Measurements from ENCODE around the gene WDFY4.

The WDFY4 gene

DNA sequence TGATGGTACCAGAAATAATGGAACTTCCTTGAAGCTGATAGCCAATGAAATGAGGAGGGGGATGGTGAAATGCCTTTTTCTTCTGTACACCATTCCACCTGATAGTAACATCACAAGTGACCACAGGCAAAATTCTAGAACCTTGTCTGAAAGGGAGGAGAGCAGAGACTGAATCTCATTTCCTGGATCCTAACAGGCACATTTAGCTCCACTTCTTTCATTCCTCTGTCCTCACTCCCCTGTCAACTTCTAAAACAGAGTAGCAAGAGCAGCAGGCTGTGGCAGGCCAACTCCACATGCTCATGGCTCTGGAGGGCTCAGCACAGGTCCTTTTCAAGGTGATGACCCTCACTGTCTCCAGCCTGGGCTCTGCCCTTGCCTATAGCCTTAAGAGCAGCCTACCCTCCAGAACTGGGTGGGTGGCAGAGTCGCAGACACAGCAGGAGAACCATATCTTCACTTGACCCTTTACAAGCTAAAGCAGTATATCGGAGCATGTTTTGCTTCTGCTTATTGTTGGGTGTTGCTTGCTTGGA lies 255.2 kb downstream of the WDFY4 start, which contains the start of gene LRRC18:
TSS of gene LRRC18 (minus strand) at position 51 of the 536 bp plus-strand sequence. CDS start 25,685 bp downstream, outside the sequence.
- TF ChIP-seq, protein P1, sequence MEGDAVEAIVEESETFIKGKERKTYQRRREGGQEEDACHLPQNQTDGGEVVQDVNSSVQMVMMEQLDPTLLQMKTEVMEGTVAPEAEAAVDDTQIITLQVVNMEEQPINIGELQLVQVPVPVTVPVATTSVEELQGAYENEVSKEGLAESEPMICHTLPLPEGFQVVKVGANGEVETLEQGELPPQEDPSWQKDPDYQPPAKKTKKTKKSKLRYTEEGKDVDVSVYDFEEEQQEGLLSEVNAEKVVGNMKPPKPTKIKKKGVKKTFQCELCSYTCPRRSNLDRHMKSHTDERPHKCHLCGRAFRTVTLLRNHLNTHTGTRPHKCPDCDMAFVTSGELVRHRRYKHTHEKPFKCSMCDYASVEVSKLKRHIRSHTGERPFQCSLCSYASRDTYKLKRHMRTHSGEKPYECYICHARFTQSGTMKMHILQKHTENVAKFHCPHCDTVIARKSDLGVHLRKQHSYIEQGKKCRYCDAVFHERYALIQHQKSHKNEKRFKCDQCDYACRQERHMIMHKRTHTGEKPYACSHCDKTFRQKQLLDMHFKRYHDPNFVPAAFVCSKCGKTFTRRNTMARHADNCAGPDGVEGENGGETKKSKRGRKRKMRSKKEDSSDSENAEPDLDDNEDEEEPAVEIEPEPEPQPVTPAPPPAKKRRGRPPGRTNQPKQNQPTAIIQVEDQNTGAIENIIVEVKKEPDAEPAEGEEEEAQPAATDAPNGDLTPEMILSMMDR (conservative IDR thresholded peaks at IDR 0.05; ENCODE audit: low read depth, low read length), result no peak
- no peak within 1 kb of the TSS for H3K4me3 ChIP-seq (ENCODE audit: low read length)
- no peak for DNase-seq (ENCODE audit: low read depth)

DNA sequence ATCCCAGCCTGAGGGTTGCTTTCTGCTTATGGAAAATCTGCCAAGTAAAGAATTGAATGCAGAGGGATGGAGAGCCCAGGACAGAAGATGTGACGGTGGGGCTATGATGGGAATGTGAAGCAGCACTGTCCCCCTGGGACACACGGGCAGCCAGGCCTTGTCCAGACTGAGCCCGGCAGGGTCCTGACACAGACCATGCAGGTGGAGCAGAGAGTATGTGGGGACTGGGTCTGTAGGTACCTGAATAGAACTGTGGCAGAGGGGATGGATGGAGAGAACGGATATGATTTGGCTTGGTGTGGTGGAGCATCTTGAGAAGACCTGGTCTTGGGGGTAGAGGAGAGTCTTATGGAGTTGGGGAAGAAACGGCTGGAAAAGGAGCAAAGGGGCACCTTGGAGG lies 255.7 kb downstream of the WDFY4 start:
- TF ChIP-seq, protein P1 (conservative IDR thresholded peaks at IDR 0.05; ENCODE audit: low read depth, low read length), result no peak
- no peak overlapping the region for H3K4me3 ChIP-seq (ENCODE audit: low read length)
- DNase-seq (ENCODE audit: low read depth), result no peak

DNA sequence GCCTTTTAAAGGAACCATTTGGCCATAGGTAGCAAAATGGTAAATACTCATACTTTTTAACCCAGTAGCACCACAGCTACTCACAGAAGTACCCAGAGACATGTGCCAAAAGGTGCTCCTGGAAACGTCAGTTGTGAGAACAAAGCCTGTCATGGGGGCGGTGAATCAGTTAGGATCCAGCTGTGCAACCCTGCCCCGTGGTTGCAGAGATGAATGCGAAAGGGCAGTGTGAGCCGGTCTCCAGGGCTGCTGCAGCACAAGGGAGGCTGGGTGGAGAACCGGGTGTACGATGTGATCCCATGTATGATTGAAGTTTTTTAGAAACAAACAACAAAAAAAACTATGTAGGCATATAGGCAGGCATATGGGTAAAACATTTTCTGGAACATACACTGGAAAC lies 256.3 kb downstream of the WDFY4 start:
- TF ChIP-seq, protein P1 (conservative IDR thresholded peaks at IDR 0.05; ENCODE audit: low read depth, low read length), result no peak
- no peak overlapping the region for H3K4me3 ChIP-seq (ENCODE audit: low read length)
- DNase-seq (ENCODE audit: low read depth), result no peak

DNA sequence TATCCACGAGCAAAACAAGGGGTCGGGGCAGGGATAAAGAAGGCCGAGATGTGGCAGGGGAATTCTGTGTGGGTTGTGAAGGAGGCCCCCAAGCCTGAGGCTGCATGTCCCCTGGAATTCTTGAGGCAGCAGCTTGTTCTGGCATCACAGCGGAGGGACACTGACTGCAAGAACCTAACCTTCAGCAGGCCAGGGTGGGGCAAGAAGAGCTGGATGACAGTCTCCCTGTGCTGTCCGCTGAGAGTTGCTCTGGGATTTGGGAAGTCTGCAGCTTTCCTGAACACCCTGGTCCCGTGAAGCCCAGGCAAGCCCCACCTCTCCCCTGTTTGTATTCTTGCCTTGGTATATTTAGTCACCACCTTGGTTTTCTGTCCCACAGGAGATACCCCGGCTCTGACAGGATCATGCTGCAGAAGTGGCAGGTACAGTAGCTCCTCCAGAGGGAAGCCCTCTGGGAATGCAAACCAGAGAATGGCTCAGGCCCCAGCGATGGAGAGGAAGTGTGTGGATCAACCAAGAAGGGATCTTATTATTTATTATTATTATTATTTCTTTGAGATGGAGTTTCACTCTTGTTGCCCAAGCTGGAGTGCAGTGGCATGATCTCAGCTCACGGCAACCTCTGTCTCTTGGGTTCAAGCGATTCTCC lies 256.9 kb downstream of the WDFY4 start:
- H3K4me3 ChIP-seq (ENCODE audit: low read length), result no peak overlapping the region
- TF ChIP-seq, protein P1 (conservative IDR thresholded peaks at IDR 0.05; ENCODE audit: low read depth, low read length), result no peak
- DNase-seq (ENCODE audit: low read depth), result no peak

DNA sequence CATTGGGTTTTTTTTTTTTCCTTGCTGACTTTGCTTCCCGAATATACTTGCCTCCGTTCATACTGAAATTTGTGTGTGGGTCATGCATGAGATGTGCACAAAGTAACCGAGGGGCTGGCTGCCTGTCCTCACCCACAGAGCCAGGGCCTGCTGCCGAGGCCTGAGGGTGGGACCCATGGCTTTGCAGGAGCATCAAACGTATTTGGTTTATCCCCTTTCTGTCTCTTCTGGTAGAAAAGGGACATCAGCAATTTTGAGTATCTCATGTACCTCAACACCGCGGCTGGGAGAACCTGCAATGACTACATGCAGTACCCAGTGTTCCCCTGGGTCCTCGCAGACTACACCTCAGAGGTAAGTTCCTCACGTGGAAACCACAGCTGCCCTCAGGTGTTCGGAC lies 258.4 kb downstream of the WDFY4 start:
- no peak overlapping the region for H3K4me3 ChIP-seq (ENCODE audit: low read length)
- no peak for DNase-seq (ENCODE audit: low read depth)
- TF ChIP-seq, protein P1 (conservative IDR thresholded peaks at IDR 0.05; ENCODE audit: low read depth, low read length), result no peak

DNA sequence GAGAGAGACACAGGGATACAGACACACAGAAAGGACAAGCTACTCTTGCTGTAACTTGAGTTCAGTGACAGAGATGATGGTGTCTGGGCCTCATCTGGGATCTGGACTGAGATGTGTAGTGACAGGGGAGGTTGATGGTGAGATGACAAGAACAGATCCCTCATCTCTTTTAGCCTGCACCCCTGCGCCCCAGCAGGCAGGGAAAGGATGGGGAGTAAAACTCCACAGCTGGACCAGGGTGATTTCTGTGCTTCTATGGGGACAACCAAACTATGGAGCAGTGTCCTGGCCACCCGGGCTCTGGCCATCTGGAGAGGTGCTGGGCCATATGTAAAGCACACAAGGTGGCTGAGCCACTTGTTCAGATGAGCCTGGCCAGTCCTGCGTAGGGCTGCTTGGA lies 259.5 kb downstream of the WDFY4 start:
- no peak for DNase-seq (ENCODE audit: low read depth)
- H3K4me3 ChIP-seq (ENCODE audit: low read length), result no peak overlapping the region
- TF ChIP-seq, protein P1 (conservative IDR thresholded peaks at IDR 0.05; ENCODE audit: low read depth, low read length), result no peak

Data from retinal pigment epithelial cell (primary cell).